ENCODE measurements around the gene ARPP19. TPM values are rescaled to one million over a fixed set of nuclear protein-coding genes. Genes with fewer than 3 reads are reported as not detected.

The ARPP19 gene
- total and polyA plus RNA-seq, 2 of the 4 experiments (the other 2 are of a cell fraction): 33.4 to 65.2 TPM

DNA sequence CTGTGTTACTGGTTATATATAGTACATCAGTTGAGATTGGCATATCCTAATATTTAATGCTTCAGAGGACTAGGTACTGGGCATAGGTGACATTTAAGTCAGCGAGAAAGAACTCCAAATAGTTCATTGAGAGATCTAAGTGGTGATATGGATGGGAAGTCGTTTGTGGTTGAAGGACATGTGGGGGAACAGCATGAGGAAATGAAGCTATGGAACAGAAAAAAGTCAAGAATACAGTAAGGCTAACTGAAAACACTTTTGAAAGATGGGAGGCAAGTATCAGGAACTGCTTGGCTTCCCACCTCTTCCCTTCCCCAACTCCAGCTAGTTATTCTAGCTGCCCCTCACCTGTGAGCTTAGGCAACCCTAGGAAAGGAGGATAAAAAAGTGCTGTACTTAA lies 36.4 kb downstream of the ARPP19 start:
- no peak overlapping the region for H3K4me3 ChIP-seq (ENCODE audit: insufficient read depth, low read depth, low read length)
- H4K91ac ChIP-seq (ENCODE audit: insufficient read depth, low read depth, low read length): no peak overlapping the region
- H2AFZ ChIP-seq (replicated peaks; ENCODE audit: low read length, poor library complexity): no peak overlapping the region
- no peak overlapping the region for H3K18ac ChIP-seq (ENCODE audit: low read depth, low read length)
- H3K4me1 ChIP-seq (ENCODE audit: control insufficient read depth, insufficient read depth, low read length): 0 out of 2 replicates have a peak, but pooled peaks cover 3% of the 10 kb centered on the region
- H3K4ac ChIP-seq (ENCODE audit: low read depth, low read length): no peak overlapping the region
- peaks cover 8% of the 10 kb centered on the region for H3K27me3 ChIP-seq (ENCODE audit: control insufficient read depth, insufficient read depth, low read length)
- no peak overlapping the region for H3K4me2 ChIP-seq (ENCODE audit: low read depth, low read length)
- no peak overlapping the region for H2BK15ac ChIP-seq (ENCODE audit: low read depth, low read length)
- H3K36me3 ChIP-seq (ENCODE audit: control insufficient read depth, insufficient read depth, low read length): no peaks in the 10 kb centered on the region
- no peaks in the 10 kb centered on the region for H4K20me1 ChIP-seq (ENCODE audit: insufficient read depth, low read length)
- BruUV-seq (replicated peaks): no TSS peak
- no peak overlapping the region for H3K23ac ChIP-seq (ENCODE audit: low read depth, low read length)
- no peak overlapping the region for H4K8ac ChIP-seq (ENCODE audit: low read depth in 2 of 2, low read length in 2 of 2)
- ChIA-PET CTCF (interaction anchor here (1.1 kb wide), 1 partner anchor 24 kb away, joined by 3 read pairs; no protein-coding TSS in a partner anchor), POLR2A (ENCODE audit: unreplicated experiment) (no interaction called here)
- no peak overlapping the region for H3K9ac ChIP-seq (ENCODE audit: low read depth, low read length)
- H2AK9ac ChIP-seq (replicated peaks; ENCODE audit: low read depth, low read length, poor library complexity): no peak overlapping the region
- peaks cover 9 to 13% of the 10 kb centered on the region in 2 experiments; a peak in 2 of 4 replicates for H3K79me1 ChIP-seq (ENCODE audit: low read depth in 1 of 2, low read length in 2 of 2)
- no peak overlapping the region for H2AK5ac ChIP-seq (ENCODE audit: low read depth, low read length)
- in situ Hi-C loops (cut with MboI; ENCODE audit: low sequenced_read_pairs): no loop called here
- H2BK5ac ChIP-seq (ENCODE audit: low read depth, low read length, poor library complexity, severe bottlenecking): no peak overlapping the region
- no peak for TF ChIP-seq RAD21 (IDR thresholded peaks at IDR 0.05; ENCODE audit: low read length)
- no peak for TF ChIP-seq MAFK (IDR thresholded peaks at IDR 0.05; ENCODE audit: low read depth, low read length)
- no peak for TF ChIP-seq SMC3 (IDR thresholded peaks at IDR 0.05; ENCODE audit: low read depth, low read length)
- no peak for TF ChIP-seq BHLHE40 (IDR thresholded peaks at IDR 0.05; ENCODE audit: low read depth, low read length)
- no peak for TF ChIP-seq CEBPB (IDR thresholded peaks at IDR 0.05; ENCODE audit: low read depth, low read length)
- TF ChIP-seq, protein P1, sequence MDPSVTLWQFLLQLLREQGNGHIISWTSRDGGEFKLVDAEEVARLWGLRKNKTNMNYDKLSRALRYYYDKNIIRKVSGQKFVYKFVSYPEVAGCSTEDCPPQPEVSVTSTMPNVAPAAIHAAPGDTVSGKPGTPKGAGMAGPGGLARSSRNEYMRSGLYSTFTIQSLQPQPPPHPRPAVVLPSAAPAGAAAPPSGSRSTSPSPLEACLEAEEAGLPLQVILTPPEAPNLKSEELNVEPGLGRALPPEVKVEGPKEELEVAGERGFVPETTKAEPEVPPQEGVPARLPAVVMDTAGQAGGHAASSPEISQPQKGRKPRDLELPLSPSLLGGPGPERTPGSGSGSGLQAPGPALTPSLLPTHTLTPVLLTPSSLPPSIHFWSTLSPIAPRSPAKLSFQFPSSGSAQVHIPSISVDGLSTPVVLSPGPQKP (IDR thresholded peaks at IDR 0.05; ENCODE audit: borderline replicate concordance, low read depth, low read length): no peak
- TF ChIP-seq FOS (IDR thresholded peaks at IDR 0.05; ENCODE audit: low read depth, low read length): no peak
- no peak for TF ChIP-seq RFX5 (IDR thresholded peaks at IDR 0.05; ENCODE audit: low read depth, low read length)
- H3K14ac ChIP-seq (replicated peaks; ENCODE audit: low read depth, low read length): no peak overlapping the region
- H2BK120ac ChIP-seq (ENCODE audit: low read depth, low read length): no peak overlapping the region
- no peaks in the 10 kb centered on the region for H3K9me1 ChIP-seq (ENCODE audit: insufficient read depth, low read length)
- no peak for DNase-seq
- H3K56ac ChIP-seq (ENCODE audit: extremely low read depth, insufficient read depth, low read length): no peak overlapping the region
- H2BK20ac ChIP-seq (ENCODE audit: low read depth, low read length): no peak overlapping the region
- intact Hi-C loops (cut with micrococcal nuclease): no loop called here
- 71% methylated on average over 1 of the region's 2 CpGs; no CpG with 5 or more reads in 1 of the 2 experiments for WGBS, 2 experiments (ENCODE audit: extremely low coverage in 2 of 2, insufficient read length in 1 of 2)
- ATAC-seq (ENCODE audit: low read depth): no peak
- H3K9me3 ChIP-seq (ENCODE audit: control insufficient read depth, insufficient read depth, low read length): no peaks in the 10 kb centered on the region
- H4K5ac ChIP-seq (ENCODE audit: low read depth, low read length): no peak overlapping the region
- dilution Hi-C loops (cut with HindIII; ENCODE audit: low sequenced_read_pairs, unreplicated experiment): no loop called here
- no peak overlapping the region for H3K27ac ChIP-seq (ENCODE audit: insufficient read depth, low read length)

Measured in IMR-90 (cell line).